ENCODE measurements around the gene UBE4A. TPM values are rescaled to one million over a fixed set of nuclear protein-coding genes. Genes with fewer than 3 reads are reported as not detected.

The UBE4A gene
- total RNA-seq, 3 donors from 2014 or later = 42.3 to 50.1 (median 46.1) TPM

GRCh38 chr11:118313242-118313641, 46.2 kb upstream of the UBE4A start:
- intact Hi-C loops (cut with DNase I, micrococcal nuclease) = no loop called here
- no peaks in the 10 kb centered on the region for H3K9me3 ChIP-seq
- no peak for TF ChIP-seq CTCF (IDR thresholded peaks at IDR 0.05)
- H3K4me3 ChIP-seq = no peak overlapping the region
- DNase-seq (no peak), ATAC-seq (no peak)
- no peaks in the 10 kb centered on the region for H3K36me3 ChIP-seq (ENCODE audit: low read depth)
- H3K4me1 ChIP-seq (ENCODE audit: low read depth) = peaks cover 42% of the 10 kb centered on the region

- DNase-seq = no peak
- Histone ChIP-seq H3K4me3 (no peak overlapping the region), H3K36me3 (ENCODE audit: low read depth) (no peaks in the 10 kb centered on the region), H3K4me1 (ENCODE audit: low read depth) (peaks cover 42% of the 10 kb centered on the region), H3K9me3 (no peaks in the 10 kb centered on the region)
- no peak for TF ChIP-seq CTCF (IDR thresholded peaks at IDR 0.05)
- peak; percentile 49 for ATAC-seq
- intact Hi-C loops (cut with DNase I, micrococcal nuclease) = no loop called here
Measured at GRCh38 chr11:118314988-118315411, 44.4 kb upstream of the UBE4A start.

GRCh38 chr11:118318124-118318523, 41.3 kb upstream of the UBE4A start:
- Histone ChIP-seq H3K9me3 (no peaks in the 10 kb centered on the region), H3K4me1 (ENCODE audit: low read depth) (peaks cover 34% of the 10 kb centered on the region), H3K36me3 (ENCODE audit: low read depth) (no peaks in the 10 kb centered on the region), H3K4me3 (no peak overlapping the region)
- intact Hi-C loops (cut with DNase I, micrococcal nuclease) = no loop called here
- DNase-seq = no peak
- no peak for ATAC-seq
- no peak for TF ChIP-seq CTCF (IDR thresholded peaks at IDR 0.05)

GRCh38 chr11:118318581-118319336, 40.6 kb upstream of the UBE4A start:
- ATAC-seq (no peak), DNase-seq (no peak)
- peaks cover 34% of the 10 kb centered on the region for H3K4me1 ChIP-seq (ENCODE audit: low read depth)
- intact Hi-C loops (cut with DNase I, micrococcal nuclease) = no loop called here
- H3K9me3 ChIP-seq = no peaks in the 10 kb centered on the region
- no peak overlapping the region for H3K4me3 ChIP-seq
- TF ChIP-seq CTCF (IDR thresholded peaks at IDR 0.05) = no peak
- no peaks in the 10 kb centered on the region for H3K36me3 ChIP-seq (ENCODE audit: low read depth)

GRCh38 chr11:118319337-118319707, 40.1 kb upstream of the UBE4A start:
- ATAC-seq (no peak), DNase-seq (no peak)
- H3K36me3 ChIP-seq (ENCODE audit: low read depth) = no peaks in the 10 kb centered on the region
- H3K4me1 ChIP-seq (ENCODE audit: low read depth) = peaks cover 33% of the 10 kb centered on the region
- no peak overlapping the region for H3K4me3 ChIP-seq
- intact Hi-C loops (cut with DNase I, micrococcal nuclease) = no loop called here
- TF ChIP-seq CTCF (IDR thresholded peaks at IDR 0.05) = no peak
- no peaks in the 10 kb centered on the region for H3K9me3 ChIP-seq

Measured in mucosa of descending colon (tissue), 3 donors.